Subcutaneous abdominal adipose tissue (tissue), 5 donors: ENCODE results near the gene RAB1B.

ENCODE experiments used
- H3K27ac ChIP-seq: one replicate; pipeline ENCODE4 v1.7.0; 2013; ENCODE audit warnings: low read depth, mild to moderate bottlenecking, inconsistent platforms, low read length, moderate library complexity
- H3K27me3 ChIP-seq, 5 donors: one replicate each; pipeline ENCODE4 v1.7.0; 2013; ENCODE audit warnings: low read length in 5 of 5, inconsistent platforms in 1 of 5; ENCODE audit not compliant: control insufficient read depth in 5 of 5, insufficient read depth in 4 of 5
- H3K36me3 ChIP-seq, 5 donors: one replicate each; pipeline ENCODE4 v1.7.0; 2013; ENCODE audit warnings: low read length in 5 of 5; ENCODE audit not compliant: control insufficient read depth in 5 of 5, insufficient read depth in 5 of 5
- H3K4me1 ChIP-seq, 5 donors: one replicate each; pipeline ENCODE4 v1.7.0; 2013; ENCODE audit warnings: low read length in 5 of 5, mild to moderate bottlenecking in 3 of 5, moderate library complexity in 1 of 5; ENCODE audit not compliant: control insufficient read depth in 5 of 5, insufficient read depth in 5 of 5
- H3K4me3 ChIP-seq, 5 donors: one replicate each; pipeline ENCODE4 v1.7.0; 2013; ENCODE audit warnings: low read length in 5 of 5, low read depth in 1 of 5
- H3K9ac ChIP-seq, 5 donors: one replicate each; pipeline ENCODE4 v1.7.0; 2013; ENCODE audit warnings: low read length in 5 of 5, mild to moderate bottlenecking in 4 of 5, moderate library complexity in 3 of 5
- H3K9me3 ChIP-seq, 5 donors: one replicate each; pipeline ENCODE4 v1.7.0; 2013; ENCODE audit warnings: low read length in 5 of 5; ENCODE audit not compliant: control insufficient read depth in 5 of 5
- donor health status: healthy.
- donor health status: healthy.
- donor health status: healthy.
- donor health status: healthy.
- donor health status: healthy.

The RAB1B gene

DNA sequence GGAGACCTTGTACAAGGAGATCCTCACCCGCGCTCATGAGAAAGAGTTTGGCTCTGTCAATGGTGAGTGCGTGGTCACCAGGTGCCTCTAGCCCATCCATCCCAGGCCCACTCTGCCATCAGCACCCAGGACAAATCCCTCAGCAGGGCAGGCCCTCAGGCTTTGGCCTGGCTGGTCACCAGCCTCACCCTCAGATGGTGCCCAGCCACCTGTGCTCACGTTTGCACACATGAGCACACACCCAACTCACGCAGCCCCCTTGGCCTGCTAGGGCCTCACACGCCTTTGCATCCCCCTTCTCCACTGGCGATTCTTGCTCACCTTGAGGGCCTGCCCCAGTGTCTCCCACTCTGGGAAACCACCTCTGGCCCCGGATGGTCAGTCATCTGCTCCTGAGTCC lies 4.1 kb upstream of the RAB1B start:
- Histone ChIP-seq H3K36me3 (peaks cover 0 to 51% (median 37%) of the 10 kb centered on the region in 5 donors), H3K27me3 (no peaks in the 10 kb centered on the region), H3K27ac (no peak overlapping the region), H3K9me3 (no peaks in the 10 kb centered on the region), H3K4me3 (no peak overlapping the region), H3K9ac (no peak overlapping the region), H3K4me1 (peaks cover 2 to 25% (median 19%) of the 10 kb centered on the region in 5 donors)

DNA sequence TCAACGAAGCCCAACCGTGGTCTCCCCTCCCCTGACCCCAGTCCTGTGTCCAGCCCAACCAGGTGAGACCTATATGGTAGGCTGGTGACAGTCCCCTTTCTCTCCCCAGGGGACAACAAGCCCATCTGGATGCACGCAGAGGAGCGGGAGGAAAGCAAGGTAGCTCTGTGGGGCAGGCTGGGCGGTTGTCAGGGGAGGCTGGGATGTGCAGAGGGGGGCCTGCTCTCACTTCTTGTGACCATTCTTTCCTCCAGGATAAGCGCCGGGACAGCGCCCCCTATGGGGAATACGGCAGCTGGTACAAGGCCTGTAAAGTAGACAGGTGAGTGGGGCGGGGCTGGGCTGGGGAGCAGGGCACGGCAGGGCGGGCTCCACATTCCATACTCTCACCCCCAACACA lies 3.5 kb upstream of the RAB1B start:
- no peak overlapping the region for H3K27ac ChIP-seq
- peaks cover 0 to 47% (median 37%) of the 10 kb centered on the region in 5 donors for H3K36me3 ChIP-seq
- no peak overlapping the region for H3K9ac ChIP-seq
- no peak overlapping the region for H3K4me3 ChIP-seq
- no peaks in the 10 kb centered on the region for H3K27me3 ChIP-seq
- H3K4me1 ChIP-seq, result peaks cover 5 to 31% (median 24%) of the 10 kb centered on the region in 5 donors
- no peaks in the 10 kb centered on the region for H3K9me3 ChIP-seq

DNA sequence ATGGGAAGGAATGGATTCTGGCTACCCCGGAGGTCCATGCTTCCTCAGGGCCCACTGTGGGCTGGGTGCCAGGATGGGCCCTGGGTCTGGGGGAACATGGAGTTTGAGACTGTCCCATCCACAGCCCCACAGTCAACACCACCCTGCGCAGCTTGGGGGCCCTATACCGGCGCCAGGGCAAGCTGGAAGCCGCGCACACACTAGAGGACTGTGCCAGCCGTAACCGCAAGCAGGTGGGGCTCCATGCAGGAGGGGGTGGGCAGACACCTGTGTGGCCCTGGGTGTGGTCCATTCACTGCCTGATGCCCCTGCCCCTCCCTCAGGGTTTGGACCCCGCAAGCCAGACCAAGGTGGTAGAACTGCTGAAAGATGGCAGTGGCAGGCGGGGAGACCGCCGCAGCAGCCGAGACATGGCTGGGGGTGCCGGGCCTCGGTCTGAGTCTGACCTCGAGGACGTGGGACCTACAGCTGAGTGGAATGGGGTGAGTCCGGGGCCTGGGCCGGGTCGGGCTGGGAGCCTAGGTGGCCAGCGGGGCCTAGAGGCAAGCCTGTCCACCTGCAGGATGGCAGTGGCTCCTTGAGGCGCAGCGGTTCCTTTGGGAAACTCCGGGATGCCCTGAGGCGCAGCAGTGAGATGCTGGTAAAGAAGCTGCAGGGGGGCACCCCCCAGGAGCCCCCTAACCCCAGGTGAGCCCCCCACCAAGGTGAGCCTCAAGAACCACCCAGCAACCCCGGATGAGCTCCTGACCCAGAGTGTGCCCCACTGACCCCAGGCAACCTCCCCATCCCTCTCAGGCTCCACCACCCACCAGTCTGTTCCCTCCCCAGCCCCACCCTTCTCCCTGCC lies 2.7 kb upstream of the RAB1B start:
- H3K27me3 ChIP-seq, result no peaks in the 10 kb centered on the region
- no peak overlapping the region for H3K4me3 ChIP-seq
- no peak overlapping the region for H3K27ac ChIP-seq
- no peaks in the 10 kb centered on the region for H3K9me3 ChIP-seq
- H3K4me1 ChIP-seq, result peaks cover 5 to 39% (median 31%) of the 10 kb centered on the region in 5 donors
- H3K36me3 ChIP-seq, result peaks cover 0 to 43% (median 35%) of the 10 kb centered on the region in 5 donors
- no peak overlapping the region for H3K9ac ChIP-seq

DNA sequence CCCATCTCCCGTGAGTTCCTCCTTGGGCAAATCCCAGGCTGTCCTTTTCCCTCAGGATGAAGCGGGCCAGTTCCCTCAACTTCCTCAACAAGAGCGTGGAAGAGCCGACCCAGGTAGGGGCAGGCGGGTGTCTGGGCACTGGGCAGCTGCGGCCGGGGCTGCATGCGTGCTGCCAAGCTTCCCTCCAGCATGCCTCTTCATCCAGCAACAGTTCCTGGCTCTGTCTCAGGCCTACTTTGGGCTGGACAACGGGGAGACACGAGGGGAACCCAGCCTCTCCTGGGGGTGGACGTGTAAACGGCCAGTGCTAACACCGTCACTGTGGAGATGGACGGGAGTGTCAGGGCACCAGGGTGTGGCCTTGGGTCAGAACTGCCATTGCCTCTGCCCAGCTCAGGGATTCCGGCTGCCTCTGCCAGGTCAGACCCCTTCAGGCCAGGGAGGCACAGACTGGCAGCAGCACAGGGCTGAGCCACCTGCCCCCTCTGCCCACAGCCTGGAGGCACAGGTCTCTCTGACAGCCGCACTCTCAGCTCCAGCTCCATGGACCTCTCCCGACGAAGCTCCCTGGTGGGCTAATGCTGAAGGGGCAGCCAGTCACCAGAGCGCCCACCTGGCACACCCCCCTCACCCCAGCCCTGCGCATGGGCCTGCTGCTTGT lies 1.9 kb upstream of the RAB1B start:
- no peaks in the 10 kb centered on the region for H3K27me3 ChIP-seq
- H3K4me3 ChIP-seq, result peak overlapping the region in 4 of 5 donors; percentile 29 to 85 (median 80)
- peak overlapping the region; percentile 87 for H3K27ac ChIP-seq
- H3K4me1 ChIP-seq, result peaks cover 5 to 39% (median 32%) of the 10 kb centered on the region in 5 donors
- H3K9ac ChIP-seq, result peak overlapping the region in 2 of 5 donors; percentile 68 to 70
- H3K9me3 ChIP-seq, result no peaks in the 10 kb centered on the region
- peaks cover 0 to 39% (median 30%) of the 10 kb centered on the region in 5 donors for H3K36me3 ChIP-seq

DNA sequence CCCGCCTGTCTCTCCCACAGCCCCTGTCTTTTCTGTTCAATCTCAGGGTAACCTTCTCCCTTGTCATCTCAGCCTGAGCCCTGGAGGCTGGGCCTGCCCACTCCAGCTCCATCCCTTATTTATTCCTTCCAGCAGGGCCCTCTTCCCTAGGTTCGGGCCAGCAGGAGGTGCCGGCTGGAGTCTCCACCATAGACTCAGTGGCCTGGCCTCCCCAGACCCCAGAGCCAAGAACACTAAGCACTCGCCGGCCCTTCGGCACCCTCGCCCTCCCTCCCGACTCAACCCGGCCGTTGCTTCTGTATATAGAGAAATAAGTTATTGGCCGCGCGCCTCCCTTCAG lies 1.4 kb upstream of the RAB1B start:
- Histone ChIP-seq H3K36me3 (peaks cover 0 to 38% (median 30%) of the 10 kb centered on the region in 5 donors), H3K9ac (peak overlapping the region in 4 of 5 donors; percentile 46 to 79 (median 69))

DNA sequence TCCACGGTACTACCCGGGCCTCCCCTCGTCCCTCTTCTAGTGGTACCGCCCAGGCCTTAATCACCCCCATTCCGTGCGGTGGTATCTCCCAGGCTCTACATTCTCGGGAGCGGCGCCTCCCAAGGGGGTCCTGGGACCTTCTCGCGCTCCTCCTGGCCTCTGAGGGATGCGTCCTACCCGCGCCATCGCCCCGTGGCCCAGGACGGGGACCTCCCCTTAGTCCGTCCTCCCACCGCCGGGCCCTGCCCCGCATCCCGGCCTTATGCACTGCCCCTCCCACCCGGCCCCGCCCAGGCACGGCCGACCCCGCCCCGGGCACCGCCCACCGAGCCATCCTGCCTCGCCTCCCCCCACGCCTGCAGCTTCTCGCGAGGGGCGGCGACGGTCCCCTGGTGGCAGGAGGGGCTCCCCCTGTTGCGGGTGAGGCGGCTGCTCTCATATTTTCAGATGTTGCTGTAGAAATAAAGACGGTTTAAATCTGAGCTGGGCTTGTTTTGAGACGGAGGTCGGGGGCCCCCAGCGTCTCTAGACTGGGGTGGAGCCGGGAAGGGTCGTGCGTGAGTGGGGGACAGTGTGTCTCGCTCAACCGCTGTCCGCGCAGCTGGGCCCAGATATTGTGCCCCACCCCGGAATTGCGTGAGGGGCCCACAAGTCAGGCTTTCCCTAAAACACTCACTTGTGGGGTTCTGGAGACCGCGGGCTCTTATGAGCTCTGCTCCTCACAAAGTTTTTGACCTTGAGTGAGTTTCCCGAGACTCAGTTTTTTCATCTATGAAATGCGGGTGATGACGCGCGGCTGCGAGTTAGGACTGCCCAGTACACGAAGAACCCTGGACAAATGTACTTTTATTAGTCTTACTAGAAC lies 828 bp upstream of the RAB1B start:
- Histone ChIP-seq H3K9ac (peak overlapping the region in 4 of 5 donors; percentile 68 to 99 (median 86)), H3K9me3 (no peaks in the 10 kb centered on the region), H3K4me3 (peak overlapping the region; percentile 74 to 88 (median 85)), H3K27me3 (no peaks in the 10 kb centered on the region), H3K36me3 (peaks cover 0 to 38% (median 30%) of the 10 kb centered on the region in 5 donors), H3K4me1 (peaks cover 5 to 39% (median 35%) of the 10 kb centered on the region in 5 donors), H3K27ac (peak overlapping the region; percentile 87)

More for the DNA sequence above, 1.4 kb upstream of the RAB1B start:
- no peaks in the 10 kb centered on the region for H3K9me3 ChIP-seq
- no peaks in the 10 kb centered on the region for H3K27me3 ChIP-seq
- peaks cover 5 to 39% (median 35%) of the 10 kb centered on the region in 5 donors for H3K4me1 ChIP-seq
- peak overlapping the region; percentile 59 to 88 (median 85) for H3K4me3 ChIP-seq
- peak overlapping the region; percentile 87 for H3K27ac ChIP-seq

DNA sequence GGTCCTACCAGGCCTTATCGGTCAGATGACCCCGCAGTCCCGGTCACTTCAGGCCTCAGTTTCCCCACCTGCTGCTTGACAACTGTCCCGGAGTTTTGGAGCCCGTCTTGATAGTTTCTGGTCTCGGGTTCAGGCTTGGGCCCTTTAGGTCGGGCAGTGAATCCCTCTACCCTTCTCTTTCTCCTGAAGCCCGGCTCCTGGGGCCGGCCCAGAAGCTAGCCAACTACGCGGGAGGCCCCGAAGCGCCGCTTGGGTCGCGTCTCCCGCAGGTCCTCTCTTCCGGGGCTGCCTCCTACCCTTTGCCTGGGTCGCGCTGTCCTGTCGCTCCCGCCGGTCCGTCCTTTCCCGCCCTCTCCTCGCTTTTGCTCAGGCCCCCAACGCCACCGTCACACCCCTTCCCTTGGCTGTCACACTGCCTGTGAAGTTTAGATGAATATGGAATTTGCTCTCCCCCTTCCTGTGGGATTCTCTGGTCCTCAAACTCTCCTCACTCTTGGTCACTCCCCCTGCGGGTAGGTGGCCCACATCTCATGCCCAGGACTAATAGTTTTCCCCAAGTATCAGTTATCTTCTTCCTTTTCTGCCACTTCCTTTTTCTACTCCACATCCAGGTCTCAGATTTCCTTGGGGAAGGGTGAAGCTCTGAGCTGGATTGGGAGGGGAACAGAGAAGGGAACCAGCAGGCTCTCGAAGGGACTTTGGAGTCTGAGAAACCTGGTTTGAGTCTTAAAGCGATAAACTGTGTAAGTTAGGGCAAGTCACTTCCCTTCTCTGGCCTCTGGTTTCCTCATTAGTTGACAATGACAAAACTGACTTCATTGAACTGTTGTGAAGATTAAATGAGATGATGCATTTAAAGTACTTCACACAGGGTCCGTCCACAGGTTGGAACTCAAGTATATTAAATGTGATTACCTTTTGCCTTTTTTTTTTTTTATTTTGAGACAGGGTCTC lies 790 bp downstream of the RAB1B start:
- H3K4me1 ChIP-seq, result peaks cover 5 to 39% (median 35%) of the 10 kb centered on the region in 5 donors

DNA sequence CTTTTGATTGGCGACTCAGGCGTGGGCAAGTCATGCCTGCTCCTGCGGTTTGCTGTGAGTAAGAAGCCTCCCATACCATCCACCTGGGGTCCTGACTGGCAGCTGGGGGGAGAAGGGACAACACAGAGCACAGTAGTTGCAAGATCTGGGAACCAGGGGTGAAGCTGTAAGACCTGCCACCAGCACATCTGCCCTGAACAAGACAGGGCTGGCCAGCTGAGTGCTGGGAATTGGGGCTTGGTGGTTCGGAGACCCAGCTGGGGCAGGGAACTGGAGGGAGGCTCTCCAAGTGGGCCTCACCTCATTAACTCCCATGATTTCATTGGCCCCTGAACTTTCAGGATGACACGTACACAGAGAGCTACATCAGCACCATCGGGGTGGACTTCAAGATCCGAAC lies 3.4 kb downstream of the RAB1B start:
- peaks cover 5 to 33% (median 30%) of the 10 kb centered on the region in 5 donors for H3K4me1 ChIP-seq
- no peak overlapping the region for H3K9ac ChIP-seq
- H3K9me3 ChIP-seq, result no peaks in the 10 kb centered on the region
- peaks cover 0 to 52% (median 49%) of the 10 kb centered on the region in 5 donors for H3K36me3 ChIP-seq
- no peak overlapping the region for H3K27ac ChIP-seq
- H3K27me3 ChIP-seq, result no peaks in the 10 kb centered on the region
- no peak overlapping the region for H3K4me3 ChIP-seq

More for the DNA sequence above, 790 bp downstream of the RAB1B start:
- H3K27ac ChIP-seq, result peak overlapping the region; percentile 87
- peaks cover 0 to 39% (median 38%) of the 10 kb centered on the region in 5 donors for H3K36me3 ChIP-seq
- H3K9ac ChIP-seq, result peak overlapping the region; percentile 75 to 99 (median 92)
- peak overlapping the region; percentile 74 to 88 (median 85) for H3K4me3 ChIP-seq
- no peaks in the 10 kb centered on the region for H3K27me3 ChIP-seq
- no peaks in the 10 kb centered on the region for H3K9me3 ChIP-seq

DNA sequence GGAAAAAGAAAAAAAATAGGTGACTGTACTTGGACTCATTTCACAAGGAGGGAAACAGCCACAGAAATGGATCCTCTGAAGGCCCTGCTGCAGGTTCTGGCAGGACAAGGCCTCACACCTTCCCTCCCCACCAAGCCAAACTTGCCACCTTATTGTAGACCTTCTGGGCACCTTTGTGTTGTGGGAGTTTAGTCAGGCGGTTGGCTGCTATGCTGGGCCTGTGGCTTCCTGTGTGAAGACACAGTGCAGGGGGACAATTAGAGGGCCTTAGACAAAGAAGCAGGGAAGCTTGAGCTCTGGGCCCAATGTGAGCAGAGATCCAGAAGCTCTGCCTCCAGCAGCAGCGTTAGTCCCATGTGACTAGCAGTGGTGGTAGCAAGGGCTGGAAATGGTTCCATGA lies 4.2 kb downstream of the RAB1B start:
- Histone ChIP-seq H3K4me3 (no peak overlapping the region), H3K27me3 (no peaks in the 10 kb centered on the region), H3K36me3 (peaks cover 0 to 52% (median 49%) of the 10 kb centered on the region in 5 donors), H3K9ac (no peak overlapping the region), H3K4me1 (peaks cover 5 to 30% (median 27%) of the 10 kb centered on the region in 5 donors), H3K27ac (no peak overlapping the region), H3K9me3 (no peaks in the 10 kb centered on the region)
